Endodermal cell (in vitro differentiated cells): ENCODE measurements around the gene DENND1A. TPM values are rescaled to one million over a fixed set of nuclear protein-coding genes. Genes with fewer than 3 reads are reported as not detected.

Experiments
- DNase-seq: peaks from one replicate; pipeline ENCODE4 v3.0.0-alpha.2; 2017
- H3K27ac ChIP-seq: 2 replicates; pipeline ENCODE4 v1.5.1; 2013; ENCODE audit warnings: mild to moderate bottlenecking, low read depth, low read length, moderate library complexity
- H3K27me3 ChIP-seq: 2 replicates; pipeline ENCODE4 v1.6.1; 2013; ENCODE audit warnings: mild to moderate bottlenecking, low read length, moderate library complexity; ENCODE audit not compliant: insufficient read depth, control insufficient read depth, poor library complexity, severe bottlenecking
- H3K36me3 ChIP-seq: 2 replicates; pipeline ENCODE4 v1.7.0; 2013; ENCODE audit warnings: mild to moderate bottlenecking, low read length, moderate library complexity; ENCODE audit not compliant: control insufficient read depth, insufficient read depth
- H3K4me1 ChIP-seq: one replicate; pipeline ENCODE4 v1.7.0; 2013; ENCODE audit warnings: low read length; ENCODE audit not compliant: control insufficient read depth, insufficient read depth
- H3K4me3 ChIP-seq: 2 replicates; pipeline ENCODE4 v1.5.1; 2013; ENCODE audit warnings: mild to moderate bottlenecking, low read length, moderate library complexity
- H3K9ac ChIP-seq: 2 replicates; pipeline ENCODE4 v1.6.1; 2013; ENCODE audit warnings: mild to moderate bottlenecking, low read length, moderate library complexity; ENCODE audit not compliant: poor library complexity, severe bottlenecking; ENCODE audit errors: extremely low read depth
- H3K9me3 ChIP-seq: 2 replicates; pipeline ENCODE4 v1.6.1; 2013; ENCODE audit warnings: mild to moderate bottlenecking, low read length, moderate library complexity; ENCODE audit not compliant: control insufficient read depth
- H3K27ac Mint-ChIP-seq: 2 replicates; pipeline ENCODE4 v1.8.0; 2020; ENCODE audit warnings: mixed read lengths
- H3K27me3 Mint-ChIP-seq: 2 replicates; pipeline ENCODE4 v1.8.0; 2021; ENCODE audit warnings: mild to moderate bottlenecking, mixed read lengths; ENCODE audit not compliant: insufficient read depth
- H3K36me3 Mint-ChIP-seq: 2 replicates; pipeline ENCODE4 v1.8.0; 2020; ENCODE audit warnings: low read depth, mixed read lengths
- H3K4me1 Mint-ChIP-seq: 2 replicates; pipeline ENCODE4 v1.8.0; 2020; ENCODE audit warnings: mixed read lengths
- H3K4me3 Mint-ChIP-seq: 2 replicates; pipeline ENCODE4 v1.8.0; 2020; ENCODE audit warnings: mild to moderate bottlenecking, moderate library complexity, mixed read lengths
- H3K9me3 Mint-ChIP-seq: 2 replicates; pipeline ENCODE4 v1.8.0; 2020; ENCODE audit warnings: mild to moderate bottlenecking, mixed read lengths
- CTCF ChIP-seq: fragments of 200-600 bp; sonication (generic); conservative IDR thresholded peaks from 2 replicates; pipeline ENCODE4 v1.5.0; 2021; ENCODE audit warnings: antibody characterized with exemption, mild to moderate bottlenecking
- WGBS, 2 experiments: methylation state at CpG; one replicate each; pipeline versions ENCODE4 v1.1.5 to v1.1.7; 2013; ENCODE audit warnings: missing lambda C conversion rate in 2 of 2, mixed read lengths in 1 of 2; ENCODE audit not compliant: insufficient coverage in 1 of 2, insufficient read length in 1 of 2; 5-methylcytosine and 5-hydroxymethylcytosine counted together
- total RNA-seq, 2 donors: library from RNA; stranded (reverse); fragmentation: NEBNext Ultra II Directional in 1 of 2; extraction: Animal tissue kit (Norgen Biotek cat#: 25700) in 1 of 2; gene quantifications; 2 replicates in 1 of 2; 3 replicates in 1 of 2; pipeline ENCODE4 v1.2.1, GENCODE V29; 2021

DENND1A gene
- total RNA-seq, 2 donors from 2014 or later, result 29.5 to 38.4 TPM

GRCh38 chr9:123347289-123348060 is 582.5 kb downstream of the DENND1A start:
- Mint-ChIP-seq H3K9me3 (no peaks in the 10 kb centered on the region), H3K36me3 (no peaks in the 10 kb centered on the region), H3K4me1 (no peaks in the 10 kb centered on the region), H3K27ac (no peak overlapping the region), H3K27me3 (peaks cover 15% of the 10 kb centered on the region), H3K4me3 (no peak overlapping the region)
- Histone ChIP-seq H3K27me3 (no peaks in the 10 kb centered on the region), H3K9me3 (no peaks in the 10 kb centered on the region), H3K4me3 (no peak overlapping the region), H3K27ac (no peak overlapping the region), H3K4me1 (no peaks in the 10 kb centered on the region), H3K36me3 (no peaks in the 10 kb centered on the region), H3K9ac (no peak overlapping the region)
- no peak for TF ChIP-seq CTCF
- no peak for DNase-seq
- 91 to 94% methylated on average over 9 to 12 of the region's 12 CpGs for WGBS, 2 experiments

GRCh38 chr9:123346826-123347225 is 583.1 kb downstream of the DENND1A start:
- Mint-ChIP-seq H3K36me3 (no peaks in the 10 kb centered on the region), H3K9me3 (no peaks in the 10 kb centered on the region), H3K4me1 (no peaks in the 10 kb centered on the region), H3K4me3 (no peak overlapping the region), H3K27me3 (peaks cover 12% of the 10 kb centered on the region), H3K27ac (no peak overlapping the region)
- no peak for DNase-seq
- TF ChIP-seq CTCF, result no peak
- Histone ChIP-seq H3K9me3 (no peaks in the 10 kb centered on the region), H3K4me1 (no peaks in the 10 kb centered on the region), H3K4me3 (no peak overlapping the region), H3K27me3 (no peaks in the 10 kb centered on the region), H3K9ac (no peak overlapping the region), H3K27ac (no peak overlapping the region), H3K36me3 (no peaks in the 10 kb centered on the region)
- 99 to 100% methylated on average over 3 of the region's 3 CpGs for WGBS, 2 experiments

- H3K36me3 ChIP-seq, result no peaks in the 10 kb centered on the region
- no peaks in the 10 kb centered on the region for H3K4me1 ChIP-seq
- Mint-ChIP-seq H3K9me3 (no peaks in the 10 kb centered on the region), H3K4me3 (no peak overlapping the region), H3K36me3 (no peaks in the 10 kb centered on the region), H3K27ac (no peak overlapping the region), H3K4me1 (no peaks in the 10 kb centered on the region), H3K27me3 (peaks cover 5% of the 10 kb centered on the region)
- H3K27me3 ChIP-seq, result no peaks in the 10 kb centered on the region
- no peak overlapping the region for H3K4me3 ChIP-seq
- no peak overlapping the region for H3K27ac ChIP-seq
- 75 to 93% methylated on average over 3 to 9 of the region's 9 CpGs for WGBS, 2 experiments
- no peak for DNase-seq
- TF ChIP-seq CTCF, result no peak
- H3K9ac ChIP-seq, result no peak overlapping the region
- H3K9me3 ChIP-seq, result no peaks in the 10 kb centered on the region
Observed at GRCh38 chr9:123346026-123346425, 583.9 kb downstream of the DENND1A start.
